ENCODE results near the gene TGIF2.

Gene TGIF2

DNA sequence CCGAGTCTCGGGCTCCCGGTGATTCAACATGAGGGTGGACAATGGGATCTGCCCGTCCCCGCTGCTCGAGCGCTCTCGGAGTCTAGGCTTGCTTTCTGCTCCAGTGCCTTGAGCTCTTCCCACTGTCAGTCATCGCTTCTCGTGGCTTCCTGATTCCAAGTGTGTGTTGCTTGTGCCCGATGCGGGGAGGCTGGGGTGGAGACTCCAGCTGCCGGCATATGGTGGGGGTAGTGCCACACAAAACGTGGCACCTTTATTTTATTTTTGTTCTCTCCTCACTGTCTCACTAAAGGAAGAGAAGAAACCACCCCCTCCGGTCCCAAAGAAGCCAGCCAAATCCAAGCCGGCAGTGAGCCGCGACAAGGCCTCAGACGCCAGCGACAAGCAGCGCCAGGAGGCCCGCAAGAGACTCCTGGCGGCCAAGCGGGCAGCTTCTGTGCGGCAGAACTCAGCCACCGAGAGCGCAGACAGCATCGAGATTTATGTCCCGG lies 46.8 kb upstream of the TGIF2 start:
- ChIA-PET CTCF (no interaction called here), POLR2A (no interaction called here)
- H3K4me3 ChIP-seq (ENCODE audit: low read depth, low read length): no peak overlapping the region
- TF ChIP-seq, protein P1, sequence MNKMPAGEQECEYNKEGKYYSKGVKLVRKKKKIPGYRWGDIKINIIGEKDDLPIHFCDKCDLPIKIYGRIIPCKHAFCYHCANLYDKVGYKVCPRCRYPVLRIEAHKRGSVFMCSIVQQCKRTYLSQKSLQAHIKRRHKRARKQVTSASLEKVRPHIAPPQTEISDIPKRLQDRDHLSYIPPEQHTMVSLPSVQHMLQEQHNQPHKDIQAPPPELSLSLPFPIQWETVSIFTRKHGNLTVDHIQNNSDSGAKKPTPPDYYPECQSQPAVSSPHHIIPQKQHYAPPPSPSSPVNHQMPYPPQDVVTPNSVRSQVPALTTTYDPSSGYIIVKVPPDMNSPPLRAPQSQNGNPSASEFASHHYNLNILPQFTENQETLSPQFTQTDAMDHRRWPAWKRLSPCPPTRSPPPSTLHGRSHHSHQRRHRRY (tag by site-specific recombination; IDR thresholded peaks at IDR 0.05): no peak
- TF ChIP-seq ZBTB11 (tag by site-specific recombination; conservative IDR thresholded peaks at IDR 0.05; ENCODE audit: low read depth): no peak
- TF ChIP-seq PRDM6 (tag by site-specific recombination; IDR thresholded peaks at IDR 0.05): no peak
- TF ChIP-seq ZNF292 (tag by site-specific recombination; IDR thresholded peaks at IDR 0.05; ENCODE audit: borderline replicate concordance, low read depth): no peak
- TF ChIP-seq HOXA7 (CRISPR knock-in tag; IDR thresholded peaks at IDR 0.05; ENCODE audit: borderline replicate concordance): no peak
- TF ChIP-seq ZFP37 (tag by site-specific recombination; IDR thresholded peaks at IDR 0.05): no peak
- no peak for TF ChIP-seq SCRT1 (tag by site-specific recombination; IDR thresholded peaks at IDR 0.05; ENCODE audit: borderline replicate concordance)
- no peak for TF ChIP-seq ZNF37A (tag by site-specific recombination; IDR thresholded peaks at IDR 0.05)
- no peak for TF ChIP-seq ZNF560 (tag by site-specific recombination; IDR thresholded peaks at IDR 0.05; ENCODE audit: borderline replicate concordance)
- TF ChIP-seq ZNF837 (tag by site-specific recombination; IDR thresholded peaks at IDR 0.05): no peak
- TF ChIP-seq ZNF239 (tag by site-specific recombination; IDR thresholded peaks at IDR 0.05): no peak
- TF ChIP-seq ZNF146 (tag by site-specific recombination; IDR thresholded peaks at IDR 0.05): no peak
- no peak for TF ChIP-seq PBX3 (CRISPR knock-in tag; IDR thresholded peaks at IDR 0.05)
- TF ChIP-seq, protein P2, sequence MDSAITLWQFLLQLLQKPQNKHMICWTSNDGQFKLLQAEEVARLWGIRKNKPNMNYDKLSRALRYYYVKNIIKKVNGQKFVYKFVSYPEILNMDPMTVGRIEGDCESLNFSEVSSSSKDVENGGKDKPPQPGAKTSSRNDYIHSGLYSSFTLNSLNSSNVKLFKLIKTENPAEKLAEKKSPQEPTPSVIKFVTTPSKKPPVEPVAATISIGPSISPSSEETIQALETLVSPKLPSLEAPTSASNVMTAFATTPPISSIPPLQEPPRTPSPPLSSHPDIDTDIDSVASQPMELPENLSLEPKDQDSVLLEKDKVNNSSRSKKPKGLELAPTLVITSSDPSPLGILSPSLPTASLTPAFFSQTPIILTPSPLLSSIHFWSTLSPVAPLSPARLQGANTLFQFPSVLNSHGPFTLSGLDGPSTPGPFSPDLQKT (IDR thresholded peaks at IDR 0.05; ENCODE audit: borderline replicate concordance, low read depth, low read length): no peak
- no peak for TF ChIP-seq ZNF138 (tag by site-specific recombination; IDR thresholded peaks at IDR 0.05; ENCODE audit: borderline replicate concordance)
- H3K36me3 ChIP-seq (ENCODE audit: control insufficient read depth in 2 of 2, insufficient read depth in 1 of 2, low read length in 2 of 2): peaks cover 0 to 40% of the 10 kb centered on the region in 2 experiments; a peak in 2 of 3 replicates
- H3K9me3 ChIP-seq (ENCODE audit: control insufficient read depth, insufficient read depth, low read depth, low read length): no peaks in the 10 kb centered on the region
- H3K27ac ChIP-seq (ENCODE audit: extremely low read depth, low read depth, low read length): 0 out of 2 replicates have a peak overlapping the region, but pooled peaks have one; percentile 9
- H3K4me1 ChIP-seq (ENCODE audit: control insufficient read depth, insufficient read depth, low read length): no peaks in the 10 kb centered on the region
